DOHH2 (cell line): ENCODE data around the gene ZNRF4.

Source experiments
- H3F3A ChIP-seq: fragments of 200-600 bp; sonication (generic), shearing (Covaris generic); 2 replicates; pipeline ENCODE4 v1.6.0; 2016; ENCODE audit warnings: antibody characterized with exemption, mild to moderate bottlenecking; ENCODE audit not compliant: control insufficient read depth, insufficient read depth
- H3K27ac ChIP-seq: fragments of 200-600 bp; sonication (generic); 2 replicates; pipeline ENCODE4 v1.5.1; 2014; ENCODE audit warnings: low read depth, mild to moderate bottlenecking, low read length, moderate library complexity
- H3K27me3 ChIP-seq: fragments of 200-600 bp; sonication (generic); 2 replicates; pipeline ENCODE4 v1.6.1; 2014; ENCODE audit warnings: mild to moderate bottlenecking, low read length, mixed read lengths; ENCODE audit not compliant: control insufficient read depth
- H3K36me3 ChIP-seq: fragments of 200-600 bp; sonication (generic); 2 replicates; pipeline ENCODE4 v1.6.1; 2014; ENCODE audit warnings: mild to moderate bottlenecking, low read length, moderate library complexity, mixed read lengths; ENCODE audit not compliant: control insufficient read depth
- H3K4me1 ChIP-seq: fragments of 200-600 bp; sonication (generic); 2 replicates; pipeline ENCODE4 v1.6.1; 2014; ENCODE audit warnings: mild to moderate bottlenecking, low read length, mixed read lengths; ENCODE audit not compliant: control insufficient read depth
- H3K4me2 ChIP-seq: fragments of 200-600 bp; sonication (generic); 2 replicates; pipeline ENCODE4 v1.6.0; 2014; ENCODE audit warnings: mild to moderate bottlenecking, low read length, moderate library complexity
- H3K4me3 ChIP-seq: fragments of 200-600 bp; sonication (generic); 2 replicates; pipeline ENCODE4 v1.5.1; 2014; ENCODE audit warnings: mild to moderate bottlenecking, low read length, mixed read lengths
- H3K79me2 ChIP-seq: fragments of 200-600 bp; sonication (generic); 2 replicates; pipeline ENCODE4 v1.6.1; 2014; ENCODE audit warnings: mild to moderate bottlenecking, low read length, mixed read lengths; ENCODE audit not compliant: control insufficient read depth
- H3K9me2 ChIP-seq: fragments of 200-600 bp; sonication (generic); replicated peaks from 2 replicates; pipeline ENCODE4 v1.6.1; 2014; ENCODE audit warnings: mild to moderate bottlenecking, low read length, mixed read lengths; ENCODE audit not compliant: control insufficient read depth
- H3K9me3 ChIP-seq: fragments of 200-600 bp; sonication (generic); 2 replicates; pipeline ENCODE4 v1.6.1; 2014; ENCODE audit warnings: antibody characterized with exemption, low read length, mixed read lengths; ENCODE audit not compliant: control insufficient read depth, insufficient read depth
- H4K20me1 ChIP-seq: fragments of 200-600 bp; sonication (generic); 2 replicates; pipeline ENCODE4 v1.6.0; 2014; ENCODE audit warnings: low read depth, mild to moderate bottlenecking, antibody characterized with exemption, low read length, moderate library complexity; ENCODE audit not compliant: control insufficient read depth, insufficient read depth
- CTCF ChIP-seq: fragments of 200-600 bp; sonication (generic); IDR thresholded peaks from one replicate; pipeline ENCODE4 v1.5.1; 2014; ENCODE audit warnings: antibody characterized with exemption, mild to moderate bottlenecking, low read depth, low read length; ENCODE audit not compliant: poor library complexity, severe bottlenecking
- EZH2phosphoT487 ChIP-seq: fragments of 200-600 bp; sonication (generic); IDR thresholded peaks from 2 replicates; pipeline ENCODE4 v1.6.1; 2017; ENCODE audit warnings: borderline replicate concordance, mild to moderate bottlenecking, antibody characterized with exemption, low read length, moderate library complexity, mixed read lengths

The ZNRF4 gene

GRCh38 chr19:5478241-5478924, 23.2 kb downstream of the ZNRF4 start:
- H4K20me1 ChIP-seq: no peaks in the 10 kb centered on the region
- no peak overlapping the region for H3K4me2 ChIP-seq
- H3K79me2 ChIP-seq: no peaks in the 10 kb centered on the region
- H3K9me3 ChIP-seq: no peaks in the 10 kb centered on the region
- no peaks in the 10 kb centered on the region for H3F3A ChIP-seq
- H3K36me3 ChIP-seq: no peaks in the 10 kb centered on the region
- no peak overlapping the region for H3K4me3 ChIP-seq
- no peak overlapping the region for H3K27ac ChIP-seq
- TF ChIP-seq EZH2phosphoT487 (no peak), CTCF (no peak)
- no peaks in the 10 kb centered on the region for H3K27me3 ChIP-seq
- H3K4me1 ChIP-seq: no peaks in the 10 kb centered on the region
- H3K9me2 ChIP-seq: no peaks in the 10 kb centered on the region

GRCh38 chr19:5478925-5479588, 23.8 kb downstream of the ZNRF4 start:
- no peaks in the 10 kb centered on the region for H3F3A ChIP-seq
- no peak overlapping the region for H3K4me3 ChIP-seq
- no peaks in the 10 kb centered on the region for H3K27me3 ChIP-seq
- H3K36me3 ChIP-seq: no peaks in the 10 kb centered on the region
- no peaks in the 10 kb centered on the region for H3K79me2 ChIP-seq
- TF ChIP-seq CTCF: no peak
- no peak for TF ChIP-seq EZH2phosphoT487
- H3K27ac ChIP-seq: no peak overlapping the region
- no peaks in the 10 kb centered on the region for H3K9me2 ChIP-seq
- H3K4me2 ChIP-seq: no peak overlapping the region
- no peaks in the 10 kb centered on the region for H3K9me3 ChIP-seq
- H4K20me1 ChIP-seq: no peaks in the 10 kb centered on the region
- no peaks in the 10 kb centered on the region for H3K4me1 ChIP-seq

DNA sequence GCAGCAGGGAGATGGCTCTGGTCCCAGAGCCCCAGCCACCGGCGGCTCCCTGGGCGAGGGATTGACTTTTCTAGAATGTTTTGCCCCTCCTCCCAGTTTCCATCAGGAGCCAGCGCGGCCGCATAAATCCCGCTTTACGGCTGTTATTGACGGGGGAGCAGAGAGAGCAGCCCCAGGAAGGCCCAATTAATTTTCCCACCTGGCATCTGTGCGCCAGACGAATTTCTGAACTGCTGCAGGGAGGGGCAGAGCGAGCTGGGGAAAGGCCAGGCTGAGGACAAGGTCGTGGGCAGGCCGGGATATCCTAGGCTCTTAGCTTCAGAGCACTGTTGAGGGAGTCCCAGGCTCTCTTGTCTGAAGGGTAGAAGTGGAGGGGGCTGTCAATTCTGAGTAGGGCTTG, 24.7 kb downstream of the ZNRF4 start:
- Histone ChIP-seq H3K9me2 (no peaks in the 10 kb centered on the region), H4K20me1 (no peaks in the 10 kb centered on the region), H3K27me3 (no peaks in the 10 kb centered on the region), H3K27ac (no peak overlapping the region), H3K9me3 (no peaks in the 10 kb centered on the region), H3F3A (no peaks in the 10 kb centered on the region), H3K4me2 (no peak overlapping the region), H3K79me2 (no peaks in the 10 kb centered on the region), H3K36me3 (no peaks in the 10 kb centered on the region), H3K4me3 (no peak overlapping the region), H3K4me1 (no peaks in the 10 kb centered on the region)
- TF ChIP-seq CTCF (no peak), EZH2phosphoT487 (no peak)
